ENCODE results near the gene PLCB1.

GRCh38 chr20:8766868-8767390 lies 634.9 kb downstream of the PLCB1 start:
- TF ChIP-seq CTCF (conservative IDR thresholded peaks at IDR 0.05 in 1 of 2, IDR thresholded peaks at IDR 0.05 in 1 of 2; ENCODE audit: low read depth in 1 of 2, low read length in 2 of 2), result no peak
- TF ChIP-seq EZH2 (IDR thresholded peaks at IDR 0.05; ENCODE audit: low read length, missing control alignments), result no peak
